Measurements from ENCODE around the gene TBC1D10A. TPM values are rescaled to one million over a fixed set of nuclear protein-coding genes. Genes with fewer than 3 reads are reported as not detected.

The TBC1D10A gene
- total RNA-seq, 1 experiment from 2014 or later = 8.4 TPM

DNA sequence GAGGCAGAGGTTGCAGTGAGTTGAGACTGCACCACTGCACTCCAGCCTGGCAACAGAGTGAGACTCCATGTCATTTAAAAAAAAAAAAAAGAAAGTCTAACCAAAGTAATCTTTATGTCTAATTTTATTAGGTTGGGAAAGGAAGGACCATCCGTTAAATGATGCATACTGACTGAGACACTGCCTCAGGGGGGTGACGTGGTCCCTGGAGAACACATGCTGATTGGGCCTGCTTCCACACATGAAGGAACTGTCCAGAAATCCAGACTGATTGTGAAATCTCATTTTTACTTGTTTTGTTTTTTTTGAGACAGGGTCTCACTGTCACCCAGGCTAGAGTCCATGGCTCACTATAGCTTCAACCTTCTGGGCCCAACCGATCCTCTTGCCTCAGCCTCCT lies 24.5 kb upstream of the TBC1D10A start:
- Histone ChIP-seq H3K4me2 (ENCODE audit: insufficient read depth, insufficient read length, low read length) (no peak overlapping the region), H3K23ac (ENCODE audit: insufficient read length, low read depth, low read length) (no peak overlapping the region), H3K79me1 (ENCODE audit: insufficient read depth, low read depth, low read length, poor library complexity, severe bottlenecking) (peaks cover 10% of the 10 kb centered on the region), H2AFZ (ENCODE audit: low read length) (no peak overlapping the region), H2BK12ac (ENCODE audit: insufficient read length, low read depth, low read length) (no peak overlapping the region), H3K9ac (ENCODE audit: extremely low read depth, insufficient read length, low read length) (no peak overlapping the region), H3T11ph (ENCODE audit: low read length) (no peak overlapping the region), H2BK20ac (ENCODE audit: low read depth, low read length, poor library complexity, severe bottlenecking) (no peak overlapping the region), H3K56ac (ENCODE audit: insufficient read length, low read depth, low read length) (no peak overlapping the region), H4K20me1 (ENCODE audit: control insufficient read depth, insufficient read depth, insufficient read length) (no peaks in the 10 kb centered on the region), H3K27me3 (ENCODE audit: insufficient read depth, low read length) (no peaks in the 10 kb centered on the region), H2AK5ac (ENCODE audit: insufficient read length, low read length) (no peak overlapping the region), H4K5ac (ENCODE audit: insufficient read length, low read depth, low read length) (no peak overlapping the region), H2BK5ac (ENCODE audit: insufficient read length, low read length) (no peak overlapping the region), H3K4ac (ENCODE audit: low read depth, low read length) (no peak overlapping the region), H3K9me3 (ENCODE audit: control insufficient read depth, low read depth, low read length) (no peaks in the 10 kb centered on the region), H3K79me2 (ENCODE audit: insufficient read depth, low read length) (peaks cover 21% of the 10 kb centered on the region), H3K14ac (ENCODE audit: insufficient read depth, low read length) (no peak overlapping the region), H3K18ac (ENCODE audit: insufficient read length, low read depth, low read length) (no peak overlapping the region), H4K8ac (replicated peaks; ENCODE audit: insufficient read length, low read depth, low read length) (no peak overlapping the region), H4K91ac (ENCODE audit: insufficient read length, low read depth, low read length) (no peak overlapping the region), H3K23me2 (ENCODE audit: insufficient read length, low read depth, low read length, poor library complexity, severe bottlenecking) (peaks cover 3% of the 10 kb centered on the region), H3K4me1 (ENCODE audit: insufficient read depth, low read length) (no peaks in the 10 kb centered on the region), H2BK15ac (ENCODE audit: low read depth, low read length) (no peak overlapping the region), H3K27ac (ENCODE audit: insufficient read length, low read depth, low read length) (no peak overlapping the region), H2BK120ac (ENCODE audit: low read depth, low read length, poor library complexity, severe bottlenecking) (no peak overlapping the region)
- Mint-ChIP-seq H3K27me3 (ENCODE audit: low read depth) (no peaks in the 10 kb centered on the region), H3K9me3 (no peaks in the 10 kb centered on the region), H3K4me1 (peaks cover 9 to 10% of the 10 kb centered on the region in 2 experiments), H3K36me3 (ENCODE audit: insufficient read depth in 1 of 3, low read depth in 3 of 3) (peaks cover 26 to 69% (median 67%) of the 10 kb centered on the region in 3 experiments), H3K4me3 (no peak overlapping the region), H3K27ac (no peak overlapping the region)
- TF ChIP-seq CTCF (conservative IDR thresholded peaks at IDR 0.05) = no peak
- no peak for DNase-seq
- WGBS (ENCODE audit: extremely low coverage, insufficient read length, low lambda C conversion rate) = no CpG with 5 or more reads among the region's 3 CpGs

All from H9 (cell line).